Lower leg skin (tissue), 3 donors: ENCODE results near the gene NGLY1.

Source experiments
- CTCF ChIP-seq, 3 donors: fragments of 450-650 bp; IDR thresholded peaks; one replicate each; pipeline ENCODE4 v1.5.1; 2016; ENCODE audit warnings: antibody characterized with exemption in 3 of 3, mild to moderate bottlenecking in 3 of 3, moderate library complexity in 2 of 3
- POLR2A ChIP-seq, 2 donors: fragments of 450-650 bp; IDR thresholded peaks; one replicate each; pipeline ENCODE4 v1.6.1; 2016 to 2017; ENCODE audit warnings: antibody characterized with exemption in 2 of 2, mild to moderate bottlenecking in 1 of 2, moderate library complexity in 1 of 2

- no peak for TF ChIP-seq CTCF (IDR thresholded peaks at IDR 0.05)
- TF ChIP-seq POLR2A (IDR thresholded peaks at IDR 0.05): no peak
Observed at GRCh38 chr3:25751725-25752124, 31.5 kb downstream of the NGLY1 start.
